ENCODE measurements around the gene GAL3ST2.
"Not testable (repeated sequence)": the region's sequence is repeated elsewhere in the genome, so short reads cannot be mapped to it uniquely, and the experiment has no call there.

The GAL3ST2 gene

DNA sequence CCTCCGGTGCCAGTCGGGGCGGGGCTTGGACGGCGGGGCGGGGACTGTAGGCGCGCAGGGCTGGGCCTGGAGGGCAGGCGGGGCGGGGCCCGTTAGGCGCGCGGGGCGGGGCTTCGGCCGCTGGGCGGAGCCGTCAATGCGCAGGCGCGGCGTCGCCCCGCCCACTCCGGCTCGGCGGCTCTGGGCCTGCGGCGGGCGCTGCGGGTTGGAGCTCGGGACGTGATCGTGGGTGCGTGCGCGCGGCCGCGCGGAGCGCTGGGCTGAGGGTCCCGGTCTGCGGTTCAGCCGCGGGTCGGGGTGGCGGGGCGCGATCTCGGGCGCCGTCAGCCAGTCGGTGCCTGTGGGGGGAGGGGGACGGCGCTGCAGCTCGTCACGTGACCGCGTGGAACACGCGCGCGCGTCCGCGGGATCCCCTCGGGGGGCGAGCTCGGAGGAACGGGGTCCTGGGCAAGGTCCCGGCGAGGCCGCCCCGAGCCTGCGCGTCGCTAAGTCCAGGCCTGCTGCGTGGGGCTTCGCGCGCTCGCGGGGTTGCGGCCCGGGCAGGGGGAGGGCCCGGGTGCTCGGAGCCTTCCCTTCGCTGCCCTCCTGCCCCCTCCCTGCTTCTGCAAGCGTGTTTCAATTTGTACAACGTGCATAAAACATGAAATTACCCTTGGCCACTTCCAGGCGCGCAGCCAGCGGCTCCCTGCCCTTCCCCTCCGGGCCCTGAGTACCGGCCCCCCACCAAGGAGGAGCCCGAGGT lies 42.0 kb upstream of the GAL3ST2 start, which contains the start of gene D2HGDH:
Gene D2HGDH (plus strand): TSS at position 164 of the 742 bp plus-strand sequence. CDS start 595 bp downstream, outside the sequence.
- DNase-seq (ENCODE audit: insufficient read length, low spot score), result peak; percentile 88
- peak; percentile 98 for FAIRE-seq
- TF ChIP-seq POU2F2 (IDR thresholded peaks at IDR 0.05; ENCODE audit: low read depth, low read length) (no peak), PAX5 (IDR thresholded peaks at IDR 0.05; ENCODE audit: insufficient read depth, low read length, severe bottlenecking) (no peak), TAF1 (IDR thresholded peaks at IDR 0.05; ENCODE audit: low read depth, low read length) (peak; percentile 48), POLR2A (IDR thresholded peaks at IDR 0.05; ENCODE audit: low read depth, low read length) (peak; percentile 67), POLR2AphosphoS5 (IDR thresholded peaks at IDR 0.05; ENCODE audit: low read depth, low read length) (peak; percentile 63; the same call in 1 of the 2 replicates), SPI1 (IDR thresholded peaks at IDR 0.05; ENCODE audit: low read depth, low read length) (no peak)

DNA sequence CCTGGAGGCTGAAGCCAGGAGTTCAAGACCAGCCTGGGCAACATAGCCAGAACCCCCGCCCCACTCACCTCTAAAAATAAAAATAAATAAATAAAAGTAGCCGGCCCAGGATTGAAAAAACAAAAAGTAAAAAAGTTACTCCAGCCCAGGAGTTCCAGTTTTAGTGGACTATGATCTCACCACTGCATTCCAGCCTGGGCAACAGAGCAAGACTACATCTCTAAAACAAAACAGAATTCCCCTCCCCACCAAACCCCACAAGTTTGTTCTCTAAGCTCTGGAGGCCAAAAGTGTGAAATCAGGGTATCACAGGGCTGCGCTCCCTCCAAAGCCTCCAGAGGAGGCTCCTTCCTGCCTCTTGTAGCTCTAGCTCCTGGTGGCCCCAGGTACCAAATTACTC lies 40.5 kb upstream of the GAL3ST2 start:
- TF ChIP-seq POU2F2 (IDR thresholded peaks at IDR 0.05; ENCODE audit: low read depth, low read length), result no peak
- TF ChIP-seq TAF1 (IDR thresholded peaks at IDR 0.05; ENCODE audit: low read depth, low read length), result no peak
- no peak for TF ChIP-seq POLR2A (IDR thresholded peaks at IDR 0.05; ENCODE audit: low read depth, low read length)
- TF ChIP-seq POLR2AphosphoS5 (IDR thresholded peaks at IDR 0.05; ENCODE audit: low read depth, low read length), result no peak
- TF ChIP-seq PAX5 (IDR thresholded peaks at IDR 0.05; ENCODE audit: insufficient read depth, low read length, severe bottlenecking), result no peak
- TF ChIP-seq SPI1 (IDR thresholded peaks at IDR 0.05; ENCODE audit: low read depth, low read length), result no peak
- DNase-seq (ENCODE audit: insufficient read length, low spot score) (no peak), FAIRE-seq (no peak)

DNA sequence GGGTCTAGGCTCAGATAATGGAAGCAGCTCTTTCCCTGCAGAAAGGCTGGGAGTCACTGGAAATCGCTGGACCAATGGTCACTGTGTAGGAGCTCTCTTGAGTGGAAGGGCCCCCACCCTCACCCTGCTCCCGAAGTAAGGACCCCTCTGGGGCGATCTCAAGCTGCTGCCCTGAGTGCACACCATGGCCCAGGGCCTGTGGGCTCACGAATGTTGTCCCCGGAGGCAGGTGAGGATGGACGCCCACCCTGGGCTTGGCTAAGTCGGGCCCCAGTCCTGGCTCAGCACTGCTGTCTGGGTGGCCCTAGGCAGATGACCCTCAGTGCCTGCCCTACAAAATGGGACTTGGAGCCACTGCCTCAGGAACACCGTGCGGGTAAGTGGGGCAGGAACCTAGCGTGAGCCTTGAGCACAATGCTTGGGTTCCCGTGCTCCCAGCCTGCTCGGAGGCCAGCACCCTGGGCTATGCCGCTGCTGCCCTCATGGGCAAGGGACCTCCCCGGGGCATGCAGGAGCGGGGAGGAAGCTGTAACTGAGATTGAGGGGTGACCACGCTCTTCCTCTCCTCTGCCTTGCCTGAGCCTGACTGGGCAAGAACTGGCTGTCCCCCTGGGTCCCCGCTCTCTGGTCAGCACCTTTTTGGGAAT lies 38.5 kb upstream of the GAL3ST2 start:
- no peak for FAIRE-seq
- TF ChIP-seq POLR2AphosphoS5 (IDR thresholded peaks at IDR 0.05; ENCODE audit: low read depth, low read length), result no peak
- DNase-seq (ENCODE audit: insufficient read length, low spot score), result no peak

DNA sequence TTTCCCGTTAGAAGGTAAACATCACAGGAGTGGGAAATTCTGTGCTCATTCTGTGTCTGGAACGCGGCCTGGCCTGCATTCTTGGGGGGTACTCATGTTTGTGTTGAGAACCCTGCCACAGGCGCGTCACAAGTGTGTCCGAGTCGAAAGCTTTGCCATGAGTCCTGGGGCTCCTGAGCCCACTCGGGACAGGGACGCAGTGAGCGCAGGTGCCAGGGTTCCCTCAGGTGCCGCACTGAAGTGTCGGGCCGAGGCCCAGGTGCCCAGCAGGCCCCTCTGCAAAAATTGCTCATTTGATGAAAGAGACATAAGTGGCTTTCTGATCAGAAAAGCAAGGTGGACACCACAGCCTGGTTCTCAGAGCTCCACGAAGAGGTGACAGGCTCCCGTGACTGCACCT lies 37.4 kb upstream of the GAL3ST2 start:
- no peak for TF ChIP-seq POLR2A (IDR thresholded peaks at IDR 0.05; ENCODE audit: low read depth, low read length)
- TF ChIP-seq POU2F2 (IDR thresholded peaks at IDR 0.05; ENCODE audit: low read depth, low read length), result no peak
- no peak for TF ChIP-seq TAF1 (IDR thresholded peaks at IDR 0.05; ENCODE audit: low read depth, low read length)
- TF ChIP-seq PAX5 (IDR thresholded peaks at IDR 0.05; ENCODE audit: insufficient read depth, low read length, severe bottlenecking), result no peak
- no peak for TF ChIP-seq SPI1 (IDR thresholded peaks at IDR 0.05; ENCODE audit: low read depth, low read length)
- no peak for TF ChIP-seq POLR2AphosphoS5 (IDR thresholded peaks at IDR 0.05; ENCODE audit: low read depth, low read length)
- no peak for DNase-seq (ENCODE audit: insufficient read length, low spot score)
- no peak for FAIRE-seq

DNA sequence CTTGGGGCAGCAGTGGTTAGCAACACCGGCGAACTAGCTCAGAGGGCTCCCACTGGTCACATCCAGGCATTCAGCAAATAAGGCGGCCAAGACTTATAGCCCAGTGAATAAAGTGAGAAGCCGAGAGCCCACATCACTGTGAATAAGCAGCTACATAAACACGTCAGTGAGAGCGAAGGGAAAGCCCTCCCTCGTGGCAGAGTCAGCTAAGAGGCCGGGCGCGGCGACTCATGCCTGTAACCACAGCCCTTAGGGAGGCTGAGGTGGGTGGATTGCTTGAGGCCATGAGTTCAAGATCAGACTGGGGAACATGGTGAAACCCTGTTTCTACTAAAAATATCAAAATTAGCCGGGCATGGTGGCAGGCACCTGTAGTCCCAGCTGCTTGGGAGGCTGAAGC lies 37.0 kb upstream of the GAL3ST2 start:
- no peak for TF ChIP-seq SPI1 (IDR thresholded peaks at IDR 0.05; ENCODE audit: low read depth, low read length)
- TF ChIP-seq PAX5 (IDR thresholded peaks at IDR 0.05; ENCODE audit: insufficient read depth, low read length, severe bottlenecking), result no peak
- no peak; the same call in 1 of the 2 replicates for TF ChIP-seq POU2F2 (IDR thresholded peaks at IDR 0.05; ENCODE audit: low read depth, low read length)
- TF ChIP-seq POLR2AphosphoS5 (IDR thresholded peaks at IDR 0.05; ENCODE audit: low read depth, low read length), result no peak
- TF ChIP-seq POLR2A (IDR thresholded peaks at IDR 0.05; ENCODE audit: low read depth, low read length), result no peak
- FAIRE-seq, result peak; percentile 28
- no peak for DNase-seq (ENCODE audit: insufficient read length, low spot score)

DNA sequence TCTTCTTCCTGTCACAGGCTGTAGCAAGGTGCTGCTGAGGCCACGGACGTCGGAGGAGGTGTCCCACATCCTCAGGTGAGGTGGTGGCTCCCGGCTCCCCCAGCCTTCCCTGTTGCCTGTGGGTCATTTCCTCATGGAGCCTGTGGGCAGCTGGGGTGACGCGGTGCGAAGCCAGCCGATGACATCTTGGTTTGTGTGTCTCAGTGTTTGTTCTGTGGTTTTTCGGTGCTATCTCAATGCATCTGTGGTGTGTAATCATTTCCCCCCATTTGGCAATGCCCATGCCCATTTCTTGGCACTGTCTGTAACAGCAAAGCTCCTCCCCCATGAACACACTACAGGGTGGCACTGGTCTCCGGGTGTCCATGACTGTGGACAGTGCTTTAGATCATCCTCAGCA lies 35.6 kb upstream of the GAL3ST2 start:
- DNase-seq (ENCODE audit: insufficient read length, low spot score) (no peak), FAIRE-seq (no peak)
- no peak for TF ChIP-seq TAF1 (IDR thresholded peaks at IDR 0.05; ENCODE audit: low read depth, low read length)
- TF ChIP-seq POLR2A (IDR thresholded peaks at IDR 0.05; ENCODE audit: low read depth, low read length), result no peak
- TF ChIP-seq POLR2AphosphoS5 (IDR thresholded peaks at IDR 0.05; ENCODE audit: low read depth, low read length), result no peak
- no peak for TF ChIP-seq POU2F2 (IDR thresholded peaks at IDR 0.05; ENCODE audit: low read depth, low read length)
- TF ChIP-seq PAX5 (IDR thresholded peaks at IDR 0.05; ENCODE audit: insufficient read depth, low read length, severe bottlenecking), result no peak
- TF ChIP-seq SPI1 (IDR thresholded peaks at IDR 0.05; ENCODE audit: low read depth, low read length), result no peak

DNA sequence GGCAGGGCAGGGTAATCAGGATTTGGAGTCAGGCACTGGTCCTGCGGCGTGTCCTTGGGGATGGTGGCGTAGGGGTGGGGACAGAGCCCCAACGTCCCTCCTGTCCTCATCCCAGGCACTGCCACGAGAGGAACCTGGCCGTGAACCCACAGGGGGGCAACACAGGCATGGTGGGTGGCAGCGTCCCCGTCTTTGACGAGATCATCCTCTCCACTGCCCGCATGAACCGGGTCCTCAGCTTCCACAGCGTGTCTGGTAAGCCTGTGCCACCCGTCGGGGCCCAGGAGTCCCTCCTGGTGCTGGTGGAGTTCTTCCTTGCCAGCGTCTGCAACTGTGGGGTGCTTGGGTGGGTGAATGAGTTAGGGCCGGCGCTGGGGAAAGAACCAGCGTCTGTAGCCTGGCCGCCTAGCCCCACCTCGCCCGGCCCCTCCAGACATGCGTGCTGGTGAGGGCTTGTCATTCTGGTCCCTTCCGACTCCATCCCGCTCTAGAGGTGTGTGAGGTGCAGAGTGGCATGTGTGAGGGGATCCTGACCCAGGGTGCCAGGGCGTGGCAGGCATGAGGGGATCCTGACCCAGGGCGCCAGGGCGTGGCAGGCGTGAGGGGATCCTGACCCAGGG lies 34.2 kb upstream of the GAL3ST2 start:
- FAIRE-seq, result no peak
- TF ChIP-seq POU2F2 (IDR thresholded peaks at IDR 0.05; ENCODE audit: low read depth, low read length), result no peak
- TF ChIP-seq SPI1 (IDR thresholded peaks at IDR 0.05; ENCODE audit: low read depth, low read length), result no peak
- TF ChIP-seq POLR2A (IDR thresholded peaks at IDR 0.05; ENCODE audit: low read depth, low read length), result no peak
- no peak for TF ChIP-seq PAX5 (IDR thresholded peaks at IDR 0.05; ENCODE audit: insufficient read depth, low read length, severe bottlenecking)
- no peak for TF ChIP-seq TAF1 (IDR thresholded peaks at IDR 0.05; ENCODE audit: low read depth, low read length)
- TF ChIP-seq POLR2AphosphoS5 (IDR thresholded peaks at IDR 0.05; ENCODE audit: low read depth, low read length), result no peak
- no peak for DNase-seq (ENCODE audit: insufficient read length, low spot score)

DNA sequence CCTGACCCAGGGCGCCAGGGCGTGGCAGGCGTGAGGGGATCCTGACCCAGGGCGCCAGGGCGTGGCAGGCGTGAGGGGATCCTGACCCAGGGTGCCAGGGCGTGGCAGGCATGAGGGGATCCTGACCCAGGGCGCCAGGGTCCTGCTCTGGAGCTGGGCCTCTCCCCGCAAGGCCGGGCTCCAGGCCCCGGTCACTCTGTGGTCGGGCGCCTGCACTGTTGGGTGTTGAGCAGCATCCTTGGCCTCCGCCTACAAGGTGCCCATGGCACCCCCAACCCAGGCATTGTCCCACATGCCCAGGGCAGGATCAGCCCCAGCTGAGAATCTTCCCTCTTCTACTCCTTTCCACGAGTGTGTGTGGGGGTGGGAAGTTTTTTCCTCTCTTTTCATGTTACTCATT lies 33.6 kb upstream of the GAL3ST2 start:
- DNase-seq (ENCODE audit: insufficient read length, low spot score); FAIRE-seq: not testable (repeated sequence)

DNA sequence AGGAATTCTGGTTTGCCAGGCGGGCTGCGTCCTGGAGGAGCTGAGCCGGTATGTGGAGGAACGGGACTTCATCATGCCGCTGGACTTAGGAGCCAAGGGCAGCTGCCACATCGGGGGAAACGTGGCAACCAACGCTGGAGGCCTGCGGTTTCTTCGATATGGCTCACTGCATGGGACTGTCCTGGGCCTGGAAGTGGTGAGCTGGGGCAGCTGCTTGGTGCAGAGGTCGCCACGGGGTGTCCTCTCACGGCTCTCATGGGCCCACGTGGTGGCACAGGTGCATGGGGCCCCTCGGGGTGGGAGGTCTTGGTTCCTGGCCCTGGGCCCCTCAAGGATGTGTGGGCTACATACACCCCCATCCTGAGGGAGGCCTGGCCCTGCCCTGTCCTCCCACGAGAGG lies 33.0 kb upstream of the GAL3ST2 start:
- TF ChIP-seq POLR2AphosphoS5 (IDR thresholded peaks at IDR 0.05; ENCODE audit: low read depth, low read length) (no peak), TAF1 (IDR thresholded peaks at IDR 0.05; ENCODE audit: low read depth, low read length) (no peak), PAX5 (IDR thresholded peaks at IDR 0.05; ENCODE audit: insufficient read depth, low read length, severe bottlenecking) (no peak), POLR2A (IDR thresholded peaks at IDR 0.05; ENCODE audit: low read depth, low read length) (no peak), POU2F2 (IDR thresholded peaks at IDR 0.05; ENCODE audit: low read depth, low read length) (no peak), SPI1 (IDR thresholded peaks at IDR 0.05; ENCODE audit: low read depth, low read length) (no peak)
- FAIRE-seq, result no peak
- DNase-seq (ENCODE audit: insufficient read length, low spot score), result no peak

All from GM12891 (cell line).